Measurements from ENCODE around the gene SPRR3.

- no peak for TF ChIP-seq CTCF (conservative IDR thresholded peaks at IDR 0.05; ENCODE audit: low read depth in 2 of 2)
- TF ChIP-seq POLR2AphosphoS5 (IDR thresholded peaks at IDR 0.05; ENCODE audit: low read depth), result no peak
- no peak for TF ChIP-seq EZH2 (IDR thresholded peaks at IDR 0.05; ENCODE audit: low read depth, unreplicated experiment)
- no peak for TF ChIP-seq ETS1 (IDR thresholded peaks at IDR 0.05)
- no peak for TF ChIP-seq REST (IDR thresholded peaks at IDR 0.05; ENCODE audit: unreplicated experiment)
- no peak for TF ChIP-seq CREB1 (CRISPR knock-in tag; IDR thresholded peaks at IDR 0.05; ENCODE audit: low read depth)
- no peak for TF ChIP-seq NANOG (IDR thresholded peaks at IDR 0.05; ENCODE audit: borderline replicate concordance)
These were observed 24.2 kb downstream of the SPRR3 start for GRCh38 chr1:153025797-153026196.
